ENCODE data around the gene TYROBP.

The TYROBP gene

GRCh38 chr19:35869327-35870123, 38.6 kb downstream of the TYROBP start:
- DNase-seq = peak; percentile 81

GRCh38 chr19:35868823-35869326, 39.2 kb downstream of the TYROBP start:
- DNase-seq = no peak

GRCh38 chr19:35868172-35868822, 39.8 kb downstream of the TYROBP start, which contains the start of gene APLP1:
Gene APLP1, plus strand, starts transcription at chr19:35868574. Its CDS starts 63 bp downstream, at chr19:35868637.
- peak; percentile 42 for DNase-seq

- no peak for DNase-seq
Measured at GRCh38 chr19:35863018-35863417, 45.1 kb downstream of the TYROBP start.

GRCh38 chr19:35862528-35862927, 45.6 kb downstream of the TYROBP start:
- DNase-seq = no peak

GRCh38 chr19:35861640-35862160, 46.4 kb downstream of the TYROBP start:
- no peak for DNase-seq

GRCh38 chr19:35860818-35861639, 47.1 kb downstream of the TYROBP start:
- DNase-seq = no peak

GRCh38 chr19:35860436-35860817, 47.7 kb downstream of the TYROBP start:
- DNase-seq = no peak

GRCh38 chr19:35859414-35859813, 48.7 kb downstream of the TYROBP start:
- no peak for DNase-seq

GRCh38 chr19:35858311-35858710, 49.8 kb downstream of the TYROBP start:
- no peak for DNase-seq

GRCh38 chr19:35856546-35857149, 51.4 kb downstream of the TYROBP start, which contains the start of gene KIRREL2:
Gene KIRREL2, plus strand, starts transcription at chr19:35856911. Its CDS starts 209 bp downstream, at chr19:35857120.
- DNase-seq = no peak
